ENCODE measurements around the gene WNT8B. TPM values are rescaled to one million over a fixed set of nuclear protein-coding genes. Genes with fewer than 3 reads are reported as not detected.

Gene WNT8B
- total and polyA plus RNA-seq, 2 of the 13 experiments (the other 11 are each of a cell fraction or from before 2014, with no cell fraction given) = 0.07 to 0.20 TPM

GRCh38 chr10:100413173-100413572 lies 49.6 kb upstream of the WNT8B start:
- TF ChIP-seq ZMYM4 (CRISPR knock-in tag; IDR thresholded peaks at IDR 0.05) (no peak), POLR2G (IDR thresholded peaks at IDR 0.05; ENCODE audit: low read depth, low read length) (no peak), PHF21A (CRISPR knock-in tag; IDR thresholded peaks at IDR 0.05) (no peak), SOX5 (CRISPR knock-in tag; IDR thresholded peaks at IDR 0.05; ENCODE audit: borderline replicate concordance) (no peak), ZNF546 (CRISPR knock-in tag; conservative IDR thresholded peaks at IDR 0.05) (no peak), ZNF207 (IDR thresholded peaks at IDR 0.05; ENCODE audit: borderline replicate concordance) (no peak), NR2F6 (IDR thresholded peaks at IDR 0.05) (no peak), NR2F6 (CRISPR knock-in tag; IDR thresholded peaks at IDR 0.05) (no peak), TEF (CRISPR knock-in tag; IDR thresholded peaks at IDR 0.05) (no peak), ZNF30 (CRISPR knock-in tag; IDR thresholded peaks at IDR 0.05) (no peak), MYPOP (CRISPR knock-in tag; IDR thresholded peaks at IDR 0.05) (no peak), ZNF224 (CRISPR knock-in tag; IDR thresholded peaks at IDR 0.05) (no peak), NFE2L2 (IDR thresholded peaks at IDR 0.05; ENCODE audit: low read length) (no peak), ZBTB39 (CRISPR knock-in tag; IDR thresholded peaks at IDR 0.05) (no peak), REPIN1 (CRISPR knock-in tag; IDR thresholded peaks at IDR 0.05; ENCODE audit: borderline replicate concordance, low read depth) (no peak), HBP1 (CRISPR knock-in tag; IDR thresholded peaks at IDR 0.05; ENCODE audit: low read depth) (no peak), LBX2 (CRISPR knock-in tag; IDR thresholded peaks at IDR 0.05; ENCODE audit: borderline replicate concordance) (no peak)
- no peak for DNase-seq (ENCODE audit: low spot score)
- BruUV-seq (replicated peaks) = no TSS peak
- no peak for FAIRE-seq
- H3K27ac ChIP-seq (ENCODE audit: extremely low read length, insufficient read depth, low read length) = no peak overlapping the region
- no peaks in the 10 kb centered on the region for H4K20me1 ChIP-seq (ENCODE audit: insufficient read depth, low read length)
- H3K27me3 ChIP-seq (ENCODE audit: control insufficient read depth in 1 of 2, insufficient read depth in 2 of 2, low read length in 2 of 2) = no peaks in the 10 kb centered on the region; a peak in 1 of 5 replicates
- no peak overlapping the region for H3K9ac ChIP-seq (ENCODE audit: insufficient read depth, low read depth, low read length)
- H3K79me2 ChIP-seq (ENCODE audit: insufficient read depth, low read length) = no peaks in the 10 kb centered on the region
- ATAC-seq = no peak
- in situ Hi-C loops (cut with HindIII; ENCODE audit: extremely low pct_ligation_motif_present, low pct_unique_long_range_greater_than_20kb) = no loop called here
- no peak overlapping the region for H3K4me3 ChIP-seq (replicated peaks in 1 of 3; ENCODE audit: insufficient read depth in 1 of 3, low read depth in 2 of 3, low read length in 3 of 3)
- no peak overlapping the region for H3K4me2 ChIP-seq (ENCODE audit: low read depth, low read length)
- H3K36me3 ChIP-seq (replicated peaks in 1 of 2; ENCODE audit: control insufficient read depth in 1 of 2, insufficient read depth in 2 of 2, low read length in 2 of 2) = no peaks in the 10 kb centered on the region
- H3K9me3 ChIP-seq (ENCODE audit: low read length) = no peaks in the 10 kb centered on the region
- ChIA-PET CTCF (ENCODE audit: low intra/inter-chr PET ratio, low total read pairs) (no interaction called here), POLR2A (no interaction called here)
- 47% methylated on average over 3 of the region's 3 CpGs for WGBS (ENCODE audit: low lambda C conversion rate)
- intact Hi-C loops (cut with micrococcal nuclease; ENCODE audit: unreplicated experiment) = no loop called here
- H2AFZ ChIP-seq (ENCODE audit: low read length) = no peak overlapping the region
- no peaks in the 10 kb centered on the region for H3K4me1 ChIP-seq (ENCODE audit: insufficient read depth, low read length)

All from HepG2 (cell line).